ENCODE data around the gene TGFBR3. TPM values are rescaled to one million over a fixed set of nuclear protein-coding genes. Genes with fewer than 3 reads are reported as not detected.

The TGFBR3 gene
- total and polyA plus RNA-seq, 9 of the 15 experiments (the other 6 are each of a cell fraction or from before 2014, with no cell fraction given), result 3.6 to 32.4 (median 15.6) TPM

DNA sequence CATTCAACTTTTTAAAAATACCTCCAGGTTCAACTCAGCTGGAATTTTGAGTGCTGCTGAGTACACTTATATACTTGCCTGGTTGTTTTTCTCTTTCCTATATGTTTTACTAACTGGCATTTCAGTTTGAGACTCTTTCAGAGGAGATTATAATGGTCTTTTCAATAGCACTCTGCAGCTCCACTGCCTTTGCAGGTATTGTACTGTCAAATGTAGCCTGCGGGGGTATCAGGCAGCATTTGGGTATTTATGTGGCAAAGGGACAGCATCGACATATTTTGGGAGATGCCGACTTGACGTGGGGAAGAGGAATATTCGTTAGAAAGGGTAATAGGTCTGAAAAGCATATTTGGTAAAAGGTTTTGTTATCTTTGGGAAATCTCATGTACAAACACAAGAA, 11.1 kb upstream of the TGFBR3 start:
- ChIA-PET POLR2A (interaction anchor here (0.6 to 1.0 kb wide), 2 partner anchors 11 to 18 kb away, joined by 3 to 4 read pairs; partner anchors contain the start of gene TGFBR3), CTCF (ENCODE audit: low intra/inter-chr PET ratio) (interaction anchor here (0.5 kb wide), 1 partner anchor 15 kb away, joined by 4 read pairs; no protein-coding TSS in a partner anchor)
- no TSS peak for BruUV-seq (replicated peaks)
- no peaks in the 10 kb centered on the region for H3K9me1 ChIP-seq (ENCODE audit: control insufficient read depth, insufficient read depth, low read length)
- no peak overlapping the region for H3K9ac ChIP-seq (ENCODE audit: insufficient read depth in 1 of 2, low read depth in 2 of 2, low read length in 2 of 2)
- no peak for DNase-seq (ENCODE audit: extremely low read depth in 1 of 4, low spot score in 3 of 4)
- H2AFZ ChIP-seq (ENCODE audit: low read depth, low read length), result no peak overlapping the region
- no peak overlapping the region for H3K4me2 ChIP-seq (ENCODE audit: insufficient read depth, low read length)
- ATAC-seq, result no peak
- H3K27ac ChIP-seq (ENCODE audit: extremely low read depth, low read depth, low read length), result no peak overlapping the region
- WGBS (ENCODE audit: insufficient coverage, low coverage, missing lambda C conversion rate), result 61% methylated on average over 5 of the region's 5 CpGs
- H3K79me2 ChIP-seq (ENCODE audit: control insufficient read depth, insufficient read depth, low read length), result peaks cover 6% of the 10 kb centered on the region; the same call in 2 of the 3 replicates
- peaks cover 9% of the 10 kb centered on the region; the same call in 2 of the 3 replicates for H3K36me3 ChIP-seq (ENCODE audit: control insufficient read depth, insufficient read depth, low read length)
- no peaks in the 10 kb centered on the region for H3K27me3 ChIP-seq (ENCODE audit: control insufficient read depth in 2 of 2, insufficient read depth in 2 of 2, low read length in 2 of 2)
- intact Hi-C loops (cut with micrococcal nuclease) (no loop called here), in situ Hi-C loops (cut with MboI) (no loop called here)
- no peaks in the 10 kb centered on the region for H4K20me1 ChIP-seq (replicated peaks; ENCODE audit: control insufficient read depth, insufficient read depth, low read length)
- H3K4me1 ChIP-seq (replicated peaks in 1 of 2; ENCODE audit: control insufficient read depth in 2 of 2, insufficient read depth in 2 of 2, low read length in 2 of 2), result peaks cover 0 to 3% of the 10 kb centered on the region in 2 experiments; a peak in 3 of 5 replicates
- FAIRE-seq, result no peak
- H3K4me3 ChIP-seq, result no peak overlapping the region
- H3K9me3 ChIP-seq (replicated peaks; ENCODE audit: control insufficient read depth, insufficient read depth, low read depth, low read length), result no peaks in the 10 kb centered on the region
- TF ChIP-seq, protein P1, sequence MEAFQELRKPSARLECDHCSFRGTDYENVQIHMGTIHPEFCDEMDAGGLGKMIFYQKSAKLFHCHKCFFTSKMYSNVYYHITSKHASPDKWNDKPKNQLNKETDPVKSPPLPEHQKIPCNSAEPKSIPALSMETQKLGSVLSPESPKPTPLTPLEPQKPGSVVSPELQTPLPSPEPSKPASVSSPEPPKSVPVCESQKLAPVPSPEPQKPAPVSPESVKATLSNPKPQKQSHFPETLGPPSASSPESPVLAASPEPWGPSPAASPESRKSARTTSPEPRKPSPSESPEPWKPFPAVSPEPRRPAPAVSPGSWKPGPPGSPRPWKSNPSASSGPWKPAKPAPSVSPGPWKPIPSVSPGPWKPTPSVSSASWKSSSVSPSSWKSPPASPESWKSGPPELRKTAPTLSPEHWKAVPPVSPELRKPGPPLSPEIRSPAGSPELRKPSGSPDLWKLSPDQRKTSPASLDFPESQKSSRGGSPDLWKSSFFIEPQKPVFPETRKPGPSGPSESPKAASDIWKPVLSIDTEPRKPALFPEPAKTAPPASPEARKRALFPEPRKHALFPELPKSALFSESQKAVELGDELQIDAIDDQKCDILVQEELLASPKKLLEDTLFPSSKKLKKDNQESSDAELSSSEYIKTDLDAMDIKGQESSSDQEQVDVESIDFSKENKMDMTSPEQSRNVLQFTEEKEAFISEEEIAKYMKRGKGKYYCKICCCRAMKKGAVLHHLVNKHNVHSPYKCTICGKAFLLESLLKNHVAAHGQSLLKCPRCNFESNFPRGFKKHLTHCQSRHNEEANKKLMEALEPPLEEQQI (IDR thresholded peaks at IDR 0.05), result no peak
- no peak for TF ChIP-seq SRSF3 (IDR thresholded peaks at IDR 0.05; ENCODE audit: insufficient read depth, low read length)
- no peak for TF ChIP-seq NCOA6 (IDR thresholded peaks at IDR 0.05)
- no peak for TF ChIP-seq EGR1 (conservative IDR thresholded peaks at IDR 0.05)
- TF ChIP-seq MIER1 (IDR thresholded peaks at IDR 0.05; ENCODE audit: low read depth), result no peak
- no peak for TF ChIP-seq SIN3A (IDR thresholded peaks at IDR 0.05; ENCODE audit: borderline replicate concordance in 2 of 2, control insufficient read depth in 1 of 2, low read depth in 2 of 2, low read length in 2 of 2)
- TF ChIP-seq SP1 (CRISPR knock-in tag; IDR thresholded peaks at IDR 0.05), result no peak
- no peak for TF ChIP-seq GABPB2 (CRISPR knock-in tag; conservative IDR thresholded peaks at IDR 0.05)
- TF ChIP-seq CCNT2 (IDR thresholded peaks at IDR 0.05; ENCODE audit: borderline replicate concordance, extremely low read depth, insufficient read length, low read depth, low read length), result no peak
- TF ChIP-seq ERF (CRISPR knock-in tag; IDR thresholded peaks at IDR 0.05), result no peak
- no peak for TF ChIP-seq CREB3 (tag; conservative IDR thresholded peaks at IDR 0.05; ENCODE audit: low read depth)
- TF ChIP-seq, protein P2, sequence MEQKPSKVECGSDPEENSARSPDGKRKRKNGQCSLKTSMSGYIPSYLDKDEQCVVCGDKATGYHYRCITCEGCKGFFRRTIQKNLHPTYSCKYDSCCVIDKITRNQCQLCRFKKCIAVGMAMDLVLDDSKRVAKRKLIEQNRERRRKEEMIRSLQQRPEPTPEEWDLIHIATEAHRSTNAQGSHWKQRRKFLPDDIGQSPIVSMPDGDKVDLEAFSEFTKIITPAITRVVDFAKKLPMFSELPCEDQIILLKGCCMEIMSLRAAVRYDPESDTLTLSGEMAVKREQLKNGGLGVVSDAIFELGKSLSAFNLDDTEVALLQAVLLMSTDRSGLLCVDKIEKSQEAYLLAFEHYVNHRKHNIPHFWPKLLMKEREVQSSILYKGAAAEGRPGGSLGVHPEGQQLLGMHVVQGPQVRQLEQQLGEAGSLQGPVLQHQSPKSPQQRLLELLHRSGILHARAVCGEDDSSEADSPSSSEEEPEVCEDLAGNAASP (IDR thresholded peaks at IDR 0.05), result no peak
- no peak for TF ChIP-seq E2F4 (CRISPR knock-in tag; IDR thresholded peaks at IDR 0.05; ENCODE audit: low read depth)
